Skeletal muscle cell (primary cell): ENCODE measurements around the gene TMOD4.

ENCODE experiments used
- DNase-seq: peaks from one replicate; pipeline ENCODE4 v3.0.0-alpha.2; 2010; ENCODE audit warnings: low read depth
- H3K4me3 ChIP-seq: 2 replicates; pipeline ENCODE4 v1.5.1; 2011; ENCODE audit warnings: low read depth, mild to moderate bottlenecking, control low read depth, low read length, moderate library complexity

TMOD4 gene

GRCh38 chr1:151145304-151146071 lies 30.3 kb downstream of the TMOD4 start:
- H3K4me3 ChIP-seq = peak overlapping the region; percentile 68
- DNase-seq = no peak

GRCh38 chr1:151144474-151145303 lies 31.1 kb downstream of the TMOD4 start:
- H3K4me3 ChIP-seq = no peak overlapping the region
- no peak for DNase-seq

GRCh38 chr1:151143986-151144385 lies 31.8 kb downstream of the TMOD4 start:
- no peak overlapping the region for H3K4me3 ChIP-seq
- no peak for DNase-seq

- no peak for DNase-seq
- H3K4me3 ChIP-seq = no peak overlapping the region
Observed at GRCh38 chr1:151143057-151143435, 32.7 kb downstream of the TMOD4 start.

GRCh38 chr1:151142411-151143056 lies 33.2 kb downstream of the TMOD4 start:
- no peak for DNase-seq
- no peak overlapping the region for H3K4me3 ChIP-seq

GRCh38 chr1:151137789-151138188 lies 38.0 kb downstream of the TMOD4 start:
- H3K4me3 ChIP-seq = no peak overlapping the region
- no peak for DNase-seq

GRCh38 chr1:151135433-151136385 lies 40.1 kb downstream of the TMOD4 start:
- no peak for DNase-seq
- H3K4me3 ChIP-seq = no peak overlapping the region

GRCh38 chr1:151134991-151135390 lies 40.8 kb downstream of the TMOD4 start:
- DNase-seq = no peak

GRCh38 chr1:151134396-151134795 lies 41.4 kb downstream of the TMOD4 start:
- DNase-seq = no peak
- H3K4me3 ChIP-seq = no peak overlapping the region

More at GRCh38 chr1:151134991-151135390, 40.8 kb downstream of the TMOD4 start:
- H3K4me3 ChIP-seq = no peak overlapping the region

GRCh38 chr1:151133018-151133806 lies 42.6 kb downstream of the TMOD4 start:
- no peak overlapping the region for H3K4me3 ChIP-seq
- no peak for DNase-seq

GRCh38 chr1:151132335-151133017 lies 43.3 kb downstream of the TMOD4 start:
- no peak overlapping the region for H3K4me3 ChIP-seq

GRCh38 chr1:151131701-151132334 lies 44.0 kb downstream of the TMOD4 start:
- DNase-seq = no peak
- peak overlapping the region; percentile 35 for H3K4me3 ChIP-seq

More at GRCh38 chr1:151132335-151133017, 43.3 kb downstream of the TMOD4 start:
- DNase-seq = no peak

GRCh38 chr1:151130987-151131586 lies 44.7 kb downstream of the TMOD4 start:
- H3K4me3 ChIP-seq = peak overlapping the region; percentile 35
- peak; percentile 50 for DNase-seq

- H3K4me3 ChIP-seq = no peak overlapping the region
- no peak for DNase-seq
Observed at GRCh38 chr1:151128800-151129199, 47.0 kb downstream of the TMOD4 start.

- DNase-seq = no peak
- no peak overlapping the region for H3K4me3 ChIP-seq
Observed at GRCh38 chr1:151124763-151125403, 50.9 kb downstream of the TMOD4 start.
